GM18951 (cell line): ENCODE results near the gene TGFBR3.

ENCODE experiments used
- POLR2A ChIP-seq: IDR thresholded peaks from 4 replicates; pipeline ENCODE4 v1.6.1; 2011; ENCODE audit warnings: mild to moderate bottlenecking; ENCODE audit not compliant: insufficient read length, insufficient read depth; ENCODE audit errors: extremely low read depth
- in situ Hi-C: fragments of 300-500 bp; cut with MboI; formaldehyde crosslinking; loops from one replicate; pipeline ENCODE4 v1.12.0; 2022; ENCODE audit warnings: low sequenced_read_pairs, mixed read lengths, inconsistent platforms; ENCODE audit not compliant: unreplicated experiment

TGFBR3 gene

GRCh38 chr1:91724231-91724630, 161.7 kb downstream of the TGFBR3 start:
- in situ Hi-C loops, result no loop called here
- no peak for TF ChIP-seq POLR2A

DNA sequence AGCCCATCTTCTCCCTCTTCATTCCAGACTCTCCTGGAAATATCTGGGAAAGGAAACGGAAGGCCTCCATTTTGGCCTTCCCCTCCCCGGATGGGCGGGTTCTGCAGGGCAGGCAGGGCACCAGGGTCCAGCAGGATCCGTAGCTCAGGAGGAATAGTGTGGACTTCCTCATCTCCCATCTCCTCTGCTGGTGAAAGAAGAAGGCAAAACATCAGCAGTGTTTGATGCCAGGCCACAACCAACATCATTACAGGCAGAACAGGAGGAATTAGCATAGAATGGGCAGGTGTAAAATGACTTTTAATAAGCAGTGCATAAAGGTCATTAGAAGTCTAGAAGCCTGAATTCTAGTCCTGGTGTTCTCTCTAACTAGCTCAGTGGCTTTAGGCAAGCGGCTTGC, 165.9 kb downstream of the TGFBR3 start:
- in situ Hi-C loops, result no loop called here
- no peak for TF ChIP-seq POLR2A

- no peak for TF ChIP-seq POLR2A
- in situ Hi-C loops, result no loop called here
Observed at GRCh38 chr1:91718877-91719276, 167.1 kb downstream of the TGFBR3 start.

DNA sequence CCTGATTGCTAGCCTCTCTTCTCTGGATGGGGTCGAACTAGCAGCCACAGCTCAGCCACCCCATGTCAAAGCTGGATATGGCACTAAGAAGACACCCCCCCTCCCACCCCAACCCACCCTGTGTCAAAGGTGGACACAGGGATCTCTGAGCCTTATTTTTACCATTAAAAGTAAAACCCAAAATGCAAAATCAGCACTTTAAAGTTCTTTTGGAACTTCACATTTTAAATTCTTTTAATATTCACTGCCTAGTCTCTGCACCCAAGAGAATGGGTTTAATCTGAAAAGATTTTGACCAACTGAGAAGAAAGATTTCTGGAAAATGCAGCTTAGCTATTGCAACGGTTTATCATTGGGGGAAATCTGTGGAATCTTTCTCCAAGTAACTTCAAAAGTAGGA, 167.6 kb downstream of the TGFBR3 start:
- in situ Hi-C loops, result no loop called here
- TF ChIP-seq POLR2A, result no peak

- in situ Hi-C loops, result no loop called here
- TF ChIP-seq POLR2A, result no peak
Observed at GRCh38 chr1:91717839-91718238, 168.1 kb downstream of the TGFBR3 start.

- no peak for TF ChIP-seq POLR2A
- in situ Hi-C loops, result no loop called here
Observed at GRCh38 chr1:91716339-91716738, 169.6 kb downstream of the TGFBR3 start.

DNA sequence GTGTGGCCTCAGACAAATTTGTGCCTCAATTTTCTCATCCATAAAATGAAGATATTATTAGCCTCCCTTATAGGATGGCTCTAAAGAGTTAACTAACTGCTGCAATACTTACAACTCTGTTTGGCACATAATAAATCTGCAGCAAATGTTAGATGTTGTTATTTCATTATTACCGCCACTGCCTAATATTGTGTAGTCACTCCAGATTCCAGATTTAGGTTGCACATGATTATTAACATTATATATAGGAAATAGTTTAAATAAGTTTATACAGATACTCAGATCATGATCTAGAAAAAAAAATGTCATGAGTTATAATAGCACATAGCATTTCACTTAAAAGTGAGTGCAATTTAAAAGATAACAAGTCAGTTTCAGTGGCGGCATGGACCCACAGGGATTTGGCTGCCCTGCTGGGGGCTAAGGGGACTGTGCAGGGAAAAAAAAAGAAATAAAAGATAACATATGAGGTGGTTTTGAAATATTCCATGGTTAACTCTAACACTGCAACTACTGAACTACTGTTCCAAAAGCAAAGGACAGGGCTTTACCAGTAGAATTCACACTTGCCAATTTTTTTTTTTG, 170.4 kb downstream of the TGFBR3 start:
- TF ChIP-seq POLR2A, result no peak
- in situ Hi-C loops, result no loop called here

GRCh38 chr1:91714867-91715381, 171.0 kb downstream of the TGFBR3 start:
- in situ Hi-C loops, result no loop called here
- no peak for TF ChIP-seq POLR2A

DNA sequence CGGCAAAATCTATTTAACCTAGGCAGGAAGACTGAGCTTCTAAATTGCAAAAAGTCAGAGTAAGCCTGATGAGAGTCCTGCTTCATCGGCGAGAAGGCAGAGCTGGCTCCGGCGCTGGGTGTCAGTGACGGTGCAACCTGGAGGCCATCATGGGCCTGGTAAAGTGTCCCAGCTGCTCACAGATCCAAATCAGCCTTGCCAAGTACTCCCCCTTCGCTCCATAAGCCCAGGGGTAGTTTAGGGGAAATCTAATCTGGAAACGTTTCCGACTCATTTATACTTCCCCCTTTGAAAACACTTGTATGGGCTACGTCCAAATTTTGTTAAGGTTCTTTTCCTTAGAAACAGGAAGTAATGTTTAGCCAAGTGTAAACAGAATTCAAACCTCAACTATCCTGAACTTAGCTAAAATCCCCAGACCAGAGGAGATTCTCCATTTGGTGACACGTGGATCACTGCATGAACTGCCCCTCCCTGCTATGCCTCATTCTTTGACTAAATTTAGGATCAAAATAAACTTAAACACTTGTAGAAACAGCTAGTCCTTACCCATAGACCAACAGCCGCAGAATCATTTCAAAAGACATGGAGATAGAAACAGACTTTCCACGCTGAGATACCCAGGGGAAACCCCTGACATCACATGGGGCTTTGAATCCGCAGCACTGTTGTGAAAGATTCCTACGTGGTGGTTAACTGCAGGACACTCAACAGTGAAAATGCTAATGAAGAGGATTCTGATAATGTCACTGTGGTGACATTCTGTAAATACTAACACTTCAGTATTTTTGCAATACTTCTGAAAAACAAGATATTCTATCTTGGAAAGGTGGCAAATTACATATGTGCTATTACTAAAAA, 172.7 kb downstream of the TGFBR3 start:
- in situ Hi-C loops, result no loop called here
- no peak for TF ChIP-seq POLR2A

- TF ChIP-seq POLR2A, result no peak
- in situ Hi-C loops, result no loop called here
Observed at GRCh38 chr1:91712393-91712792, 173.6 kb downstream of the TGFBR3 start.

DNA sequence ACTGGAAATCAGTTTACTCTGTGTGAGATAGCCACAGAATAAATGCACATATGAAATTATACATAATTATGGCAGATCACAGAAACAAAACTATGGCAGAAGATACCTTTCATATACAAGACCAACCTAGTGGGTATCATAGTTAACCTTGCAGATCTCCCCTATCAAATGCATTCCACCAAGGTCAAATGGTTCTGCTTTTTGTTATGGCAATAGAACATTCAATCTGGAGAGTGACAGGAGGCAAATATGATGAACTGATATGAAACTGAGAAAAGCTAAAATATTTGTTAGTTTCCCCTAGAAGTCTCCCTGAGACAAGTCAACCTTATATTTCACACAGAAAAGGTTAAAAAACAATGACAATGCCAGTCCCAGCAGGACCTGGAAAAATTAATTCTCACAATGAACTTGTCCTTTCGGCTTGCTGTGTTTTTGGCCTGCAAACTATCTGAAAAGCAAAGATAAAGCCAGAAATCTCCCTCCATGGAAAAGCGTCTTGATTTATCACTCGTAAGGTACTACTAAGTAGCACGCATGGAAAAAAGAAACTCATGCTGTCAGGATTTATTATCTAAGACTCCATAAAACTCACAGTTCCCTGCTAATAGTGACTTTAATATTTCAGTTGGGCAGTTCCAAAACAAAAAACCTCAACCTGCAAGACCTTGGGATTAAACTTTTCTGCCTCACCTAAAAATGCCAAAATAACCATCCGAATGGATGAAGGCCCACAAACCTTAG, 174.3 kb downstream of the TGFBR3 start:
- in situ Hi-C loops, result no loop called here
- TF ChIP-seq POLR2A, result no peak

DNA sequence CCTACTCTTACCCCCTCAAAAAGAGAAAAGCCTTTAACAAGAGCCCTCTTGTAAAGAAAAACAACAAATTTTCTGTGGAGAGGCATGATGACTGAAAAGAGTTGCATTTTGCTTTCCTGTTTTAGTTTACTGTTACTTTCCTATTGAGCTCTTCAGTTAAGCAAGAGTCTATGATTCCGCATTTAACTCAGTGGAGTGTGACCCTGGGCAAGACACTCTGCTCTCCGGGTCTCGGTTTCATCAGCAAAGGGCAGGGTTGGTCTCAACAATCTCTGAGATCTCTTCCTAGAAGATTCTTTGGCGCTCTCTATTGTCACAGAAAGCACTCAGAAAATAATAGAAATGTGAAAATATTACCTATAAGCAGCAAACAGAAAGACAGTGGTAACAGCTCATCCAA, 175.7 kb downstream of the TGFBR3 start:
- in situ Hi-C loops, result no loop called here
- no peak for TF ChIP-seq POLR2A

- in situ Hi-C loops, result no loop called here
Observed at GRCh38 chr1:91708691-91709090, 177.3 kb downstream of the TGFBR3 start.

More at GRCh38 chr1:91708691-91709090, 177.3 kb downstream of the TGFBR3 start:
- no peak for TF ChIP-seq POLR2A
